ENCODE results near the gene MXD1.
"Not testable (repeated sequence)": the region's sequence is repeated elsewhere in the genome, so short reads cannot be mapped to it uniquely, and the experiment has no call there.

The MXD1 gene

GRCh38 chr2:69950671-69951070 is 35.8 kb downstream of the MXD1 start:
- not testable (repeated sequence) for DNase-seq (ENCODE audit: extremely low read depth in 1 of 2, low read depth in 1 of 2)

GRCh38 chr2:69952336-69953115 is 37.6 kb downstream of the MXD1 start:
- no peak for DNase-seq (ENCODE audit: extremely low read depth in 1 of 2, low read depth in 1 of 2)

DNA sequence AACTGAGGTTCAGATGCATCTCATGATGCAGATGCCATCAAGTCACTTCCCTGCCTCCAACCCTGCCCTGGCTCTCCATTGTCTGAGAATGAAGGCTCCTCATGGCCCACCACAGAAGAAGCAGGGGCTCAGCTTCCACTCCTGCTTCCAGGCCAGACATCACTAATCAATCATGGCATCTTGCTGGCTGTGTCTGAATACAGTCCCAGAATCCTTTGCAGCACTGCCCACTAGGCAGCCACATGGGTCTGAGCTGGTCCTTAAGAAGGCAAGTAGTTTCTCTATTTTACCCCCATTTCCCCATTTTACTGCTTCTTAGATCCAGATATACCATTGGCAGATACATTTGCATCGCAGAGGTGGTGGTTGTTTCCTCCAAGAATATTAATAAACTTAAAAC is 39.2 kb downstream of the MXD1 start:
- no peak for DNase-seq (ENCODE audit: extremely low read depth in 1 of 2, low read depth in 1 of 2)

- no peak for DNase-seq (ENCODE audit: extremely low read depth in 1 of 2, low read depth in 1 of 2)
Observed at GRCh38 chr2:69955029-69955428, 40.1 kb downstream of the MXD1 start.

- DNase-seq (ENCODE audit: extremely low read depth in 1 of 2, low read depth in 1 of 2): no peak
Observed at GRCh38 chr2:69956475-69956979, 41.6 kb downstream of the MXD1 start.

DNA sequence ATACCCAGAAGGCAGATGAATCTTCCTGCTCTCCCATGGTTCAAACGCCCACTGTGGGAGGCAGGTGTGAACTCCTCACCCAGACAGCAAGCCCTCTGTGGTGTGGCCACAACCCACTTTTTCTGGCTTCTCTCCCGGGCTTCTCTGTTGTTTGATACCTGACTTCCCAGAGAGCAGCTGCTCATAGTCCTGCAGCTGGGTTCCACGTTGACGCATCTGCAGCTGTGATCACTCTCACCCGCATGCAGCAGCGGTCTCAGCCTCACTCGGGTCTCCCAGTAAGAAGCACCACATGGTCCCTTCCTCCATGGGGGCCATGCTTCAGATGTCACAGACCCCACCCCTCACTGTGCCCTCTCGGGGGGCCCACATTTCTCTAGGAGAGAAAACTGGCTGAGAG is 43.1 kb downstream of the MXD1 start:
- no peak for DNase-seq (ENCODE audit: extremely low read depth in 1 of 2, low read depth in 1 of 2)

GRCh38 chr2:69958480-69958879 is 43.6 kb downstream of the MXD1 start:
- no peak for DNase-seq (ENCODE audit: extremely low read depth in 1 of 2, low read depth in 1 of 2)

DNA sequence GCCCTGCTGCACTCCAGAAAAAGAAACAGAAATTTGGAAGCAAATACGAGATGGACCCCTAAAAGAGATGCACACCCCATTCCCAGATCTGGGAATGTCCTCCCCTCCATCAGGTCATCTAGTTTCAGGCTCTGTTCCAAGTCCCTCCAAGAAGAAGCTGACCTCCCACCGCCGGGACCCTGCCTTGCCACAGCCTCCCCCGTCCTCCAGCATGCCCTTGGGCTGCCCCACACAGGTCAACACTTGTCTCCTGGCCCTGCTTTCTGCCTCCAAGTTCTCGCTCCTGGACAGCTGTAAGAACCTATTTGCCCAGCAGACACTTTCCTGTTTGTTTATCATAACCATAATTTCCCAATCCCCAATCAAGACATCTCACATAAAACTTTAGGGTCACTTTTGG is 44.5 kb downstream of the MXD1 start:
- no peak for DNase-seq (ENCODE audit: extremely low read depth in 1 of 2, low read depth in 1 of 2)

GRCh38 chr2:69960821-69961220 is 45.9 kb downstream of the MXD1 start:
- DNase-seq (ENCODE audit: extremely low read depth in 1 of 2, low read depth in 1 of 2): no peak

DNA sequence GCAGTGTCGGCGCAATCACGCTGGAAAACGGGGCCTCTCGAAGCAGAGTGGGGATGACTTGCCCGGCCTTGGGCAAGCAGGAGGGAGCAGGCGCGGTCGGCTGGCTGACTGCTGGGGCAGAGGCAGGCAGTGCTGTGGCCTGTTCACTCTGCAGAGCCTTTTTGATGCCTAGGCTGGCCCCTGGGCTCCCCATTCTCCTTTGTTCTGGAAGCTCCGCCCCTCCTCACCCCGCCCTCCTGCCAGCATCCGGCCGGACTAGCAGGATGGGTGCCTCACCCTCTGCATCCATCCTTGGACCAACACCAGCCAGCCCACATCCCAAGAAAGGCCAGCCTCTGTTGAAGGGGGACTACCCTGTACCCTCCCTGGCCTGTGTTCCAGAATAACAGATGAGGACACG is 46.6 kb downstream of the MXD1 start, which contains the start of gene ASPRV1:
TSS of gene ASPRV1 (minus strand) at position 136 of the 400 bp plus-strand sequence. CDS start 195 bp downstream, outside the sequence.
- no peak for DNase-seq (ENCODE audit: extremely low read depth in 1 of 2, low read depth in 1 of 2)

DNA sequence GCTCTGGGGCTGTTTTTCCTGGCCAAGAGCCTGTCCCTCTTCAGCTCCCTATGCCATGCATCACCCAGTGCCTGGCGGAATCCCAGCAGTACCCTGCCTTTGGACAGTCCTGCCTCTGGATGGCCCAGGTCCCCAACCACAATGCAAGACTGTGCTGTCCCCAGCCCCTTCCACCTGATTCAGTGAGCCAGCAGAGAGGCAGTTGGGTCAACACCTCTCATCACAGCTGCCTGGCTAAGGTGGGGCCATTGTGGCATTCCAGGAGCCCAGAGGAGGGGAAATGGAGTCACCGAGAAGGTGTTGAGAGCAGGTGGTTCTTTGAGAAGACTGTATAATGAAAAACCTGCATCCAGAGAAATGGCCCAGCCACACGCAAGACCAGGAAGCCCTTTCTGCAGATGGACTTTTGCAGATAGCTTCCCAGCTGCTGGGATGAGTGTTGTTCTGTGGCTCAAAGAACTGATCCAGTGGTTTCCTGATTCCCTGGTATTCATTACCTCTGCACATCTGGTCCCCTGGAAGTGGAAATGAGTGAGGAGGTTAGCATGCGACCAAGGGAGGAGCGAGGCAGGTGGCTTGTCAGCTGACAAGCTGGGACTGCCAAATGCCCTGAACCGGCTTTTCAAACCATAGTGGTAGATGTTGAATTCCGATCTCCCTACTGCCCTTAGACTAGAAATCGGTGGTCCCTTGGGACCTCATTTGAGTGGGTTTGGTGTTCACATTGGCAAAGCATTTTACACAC is 48.2 kb downstream of the MXD1 start:
- DNase-seq (ENCODE audit: extremely low read depth in 1 of 2, low read depth in 1 of 2): no peak

- DNase-seq (ENCODE audit: extremely low read depth in 1 of 2, low read depth in 1 of 2): no peak
Observed at GRCh38 chr2:69964353-69964841, 49.5 kb downstream of the MXD1 start.

GRCh38 chr2:69965756-69966445 is 51.0 kb downstream of the MXD1 start:
- no peak for DNase-seq (ENCODE audit: extremely low read depth in 1 of 2, low read depth in 1 of 2)

DNA sequence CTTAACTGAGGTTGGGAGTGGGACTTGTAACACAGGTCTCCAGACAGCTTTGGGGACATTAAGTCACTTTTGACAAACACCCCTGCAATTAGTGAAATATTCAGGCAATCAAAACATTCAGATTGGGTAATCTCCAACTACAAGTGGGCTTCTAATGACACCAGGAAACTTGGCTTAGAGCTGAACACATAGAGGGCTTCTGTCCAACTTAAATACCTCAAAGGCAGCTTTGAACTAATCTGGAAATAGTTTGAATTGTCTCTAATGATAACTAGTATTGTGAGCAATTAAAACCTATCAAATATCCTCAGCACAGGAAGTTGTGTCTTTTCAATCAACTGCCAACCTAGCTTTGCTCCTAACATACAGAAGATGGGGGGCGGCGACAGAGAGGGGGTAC is 51.6 kb downstream of the MXD1 start:
- no peak for DNase-seq (ENCODE audit: extremely low read depth in 1 of 2, low read depth in 1 of 2)

DNA sequence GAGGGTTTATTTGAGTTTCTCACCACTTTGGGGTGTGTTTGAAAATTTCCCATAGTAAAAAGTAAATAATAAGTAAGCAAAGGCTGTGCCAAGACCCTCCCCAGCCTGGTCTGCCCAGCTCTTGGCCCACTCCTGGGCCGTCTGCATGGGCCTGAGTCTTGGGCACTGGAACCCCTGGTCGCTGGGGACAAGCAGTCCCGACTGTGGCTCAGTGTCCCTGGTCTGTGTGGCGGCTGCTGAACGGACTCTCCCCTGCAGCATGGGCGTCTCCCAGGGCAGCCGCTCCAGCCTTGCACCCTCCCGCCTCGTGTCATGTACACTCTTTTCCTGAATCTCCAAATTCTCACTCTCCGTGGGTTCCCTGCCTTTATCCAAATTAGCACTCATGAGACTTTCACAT is 53.7 kb downstream of the MXD1 start:
- no peak for DNase-seq (ENCODE audit: extremely low read depth in 1 of 2, low read depth in 1 of 2)

- no peak for DNase-seq (ENCODE audit: extremely low read depth in 1 of 2, low read depth in 1 of 2)
Observed at GRCh38 chr2:69969126-69969983, 54.4 kb downstream of the MXD1 start.

- no peak for DNase-seq (ENCODE audit: extremely low read depth in 1 of 2, low read depth in 1 of 2)
Observed at GRCh38 chr2:69969991-69970390, 55.1 kb downstream of the MXD1 start.

DNA sequence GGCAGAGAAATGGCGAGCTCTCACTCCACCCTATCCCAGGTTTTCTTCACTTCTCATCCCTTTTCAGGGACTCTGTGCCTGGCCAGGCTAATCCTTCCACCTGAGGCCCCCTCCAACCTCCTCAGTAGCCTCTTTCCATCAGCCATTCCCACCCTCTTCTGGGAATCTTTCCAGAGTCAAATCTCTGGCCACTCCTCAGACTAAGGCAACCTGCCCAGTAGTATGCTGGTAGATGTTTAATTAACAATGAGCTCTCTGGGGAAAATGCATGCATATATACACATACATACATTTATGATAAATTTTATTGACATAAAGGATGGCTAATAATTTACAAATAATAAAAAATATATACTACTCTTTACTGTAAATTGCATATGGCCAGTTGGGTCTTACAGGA is 57.9 kb downstream of the MXD1 start:
- no peak for DNase-seq (ENCODE audit: extremely low read depth in 1 of 2, low read depth in 1 of 2)

DNA sequence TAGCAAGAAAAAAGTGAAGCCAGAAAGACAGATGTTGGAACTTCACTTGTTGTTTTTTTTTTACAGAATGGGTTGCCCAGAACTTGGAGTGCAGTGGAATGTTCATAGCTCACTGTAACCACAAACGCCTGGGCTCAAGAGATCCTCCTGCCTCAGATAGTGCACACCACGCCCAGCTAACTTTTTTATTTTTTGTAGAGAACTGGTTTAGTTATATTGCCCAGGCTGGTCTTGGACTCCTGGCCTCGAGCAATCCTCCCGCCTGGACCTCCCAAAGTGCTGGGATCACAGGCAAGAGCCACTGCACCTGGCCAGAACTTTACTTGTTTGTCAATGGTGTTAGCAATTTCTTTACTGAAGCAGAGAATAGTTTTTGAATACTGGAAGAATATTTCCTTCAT is 58.4 kb downstream of the MXD1 start:
- no peak for DNase-seq (ENCODE audit: extremely low read depth in 1 of 2, low read depth in 1 of 2)

- no peak for DNase-seq (ENCODE audit: extremely low read depth in 1 of 2, low read depth in 1 of 2)
Observed at GRCh38 chr2:69975136-69975852, 60.4 kb downstream of the MXD1 start.
